Left forelimb (tissue), 1 donor: Measurements from ENCODE around the gene ERCC4.
"Not testable (repeated sequence)": the region's sequence is repeated elsewhere in the genome, so short reads cannot be mapped to it uniquely, and the experiment has no call there.

Source experiments
- DNase-seq: peaks from one replicate; pipeline ENCODE4 v3.0.0-alpha.2; 2018; ENCODE audit warnings: low spot score

ERCC4 gene

GRCh38 chr16:13919683-13920509 is at the start of gene ERCC4:
ERCC4 (plus strand) TSS chr16:13920154; CDS start chr16:13920166, 12 bp downstream.
- peak; percentile 98 for DNase-seq

GRCh38 chr16:13873835-13874438 is 46.0 kb upstream of the ERCC4 start:
- no peak for DNase-seq

GRCh38 chr16:13875614-13876284 is 44.2 kb upstream of the ERCC4 start:
- no peak for DNase-seq

- no peak for DNase-seq
Measured at GRCh38 chr16:13883276-13883675, 36.7 kb upstream of the ERCC4 start.

GRCh38 chr16:13883881-13884280 is 36.1 kb upstream of the ERCC4 start:
- no peak for DNase-seq

- DNase-seq, result no peak
Measured at GRCh38 chr16:13885700-13886099, 34.3 kb upstream of the ERCC4 start.

- no peak for DNase-seq
Measured at GRCh38 chr16:13886608-13887007, 33.3 kb upstream of the ERCC4 start.

- not testable (repeated sequence) for DNase-seq
Measured at GRCh38 chr16:13889323-13889722, 30.6 kb upstream of the ERCC4 start.

GRCh38 chr16:13892301-13892700 is 27.7 kb upstream of the ERCC4 start:
- DNase-seq, result no peak

GRCh38 chr16:13895516-13895915 is 24.4 kb upstream of the ERCC4 start:
- DNase-seq, result no peak

- DNase-seq, result no peak
Measured at GRCh38 chr16:13896543-13897182, 23.3 kb upstream of the ERCC4 start.

GRCh38 chr16:13897806-13898205 is 22.1 kb upstream of the ERCC4 start:
- no peak for DNase-seq

GRCh38 chr16:13898233-13898632 is 21.7 kb upstream of the ERCC4 start:
- DNase-seq, result no peak

GRCh38 chr16:13902052-13902451 is 17.9 kb upstream of the ERCC4 start:
- DNase-seq, result no peak

GRCh38 chr16:13902677-13903076 is 17.3 kb upstream of the ERCC4 start:
- DNase-seq, result no peak

GRCh38 chr16:13904179-13904691 is 15.7 kb upstream of the ERCC4 start:
- DNase-seq, result no peak

- DNase-seq, result not testable (repeated sequence)
Measured at GRCh38 chr16:13904822-13905221, 15.1 kb upstream of the ERCC4 start.

- DNase-seq, result no peak
Measured at GRCh38 chr16:13906168-13907089, 13.5 kb upstream of the ERCC4 start.

GRCh38 chr16:13907431-13907830 is 12.5 kb upstream of the ERCC4 start:
- DNase-seq, result no peak

GRCh38 chr16:13909069-13909468 is 10.9 kb upstream of the ERCC4 start:
- no peak for DNase-seq

GRCh38 chr16:13909872-13910303 is 10.1 kb upstream of the ERCC4 start:
- no peak for DNase-seq
